Activated naive CD4-positive, alpha-beta T cell (primary cell): ENCODE data around the gene BMERB1.
"Not testable (repeated sequence)": the region's sequence is repeated elsewhere in the genome, so short reads cannot be mapped to it uniquely, and the experiment has no call there.

Experiments
- DNase-seq, 4 experiments: peaks; one replicate each; lab custom pipeline; 2025; lab: John Stamatoyannopoulos, UW

BMERB1 gene

DNA sequence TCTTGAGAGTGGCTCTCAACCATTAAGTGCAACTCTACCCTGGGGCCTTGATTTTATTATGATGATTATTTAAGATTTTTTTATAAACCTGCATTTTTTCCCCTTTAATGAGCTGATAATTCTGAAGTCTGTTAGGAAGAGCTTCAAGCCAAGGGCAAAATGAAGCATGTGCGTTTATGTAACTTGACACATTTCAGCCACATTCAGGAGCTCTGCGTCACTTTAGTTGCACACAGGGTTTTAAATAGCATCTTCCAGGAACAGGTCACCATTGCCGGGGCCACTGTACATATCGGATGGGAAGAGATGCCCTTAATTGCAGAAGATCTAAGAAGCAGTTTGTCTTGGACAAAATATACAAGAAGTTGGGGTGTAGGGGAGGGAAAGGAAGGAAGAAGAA, 89.6 kb downstream of the BMERB1 start:
- DNase-seq, result no peak

- no peak for DNase-seq
These were observed 90.6 kb downstream of the BMERB1 start for GRCh38 chr16:15524966-15525365.

GRCh38 chr16:15526097-15526496, 91.7 kb downstream of the BMERB1 start:
- DNase-seq, result no peak

DNA sequence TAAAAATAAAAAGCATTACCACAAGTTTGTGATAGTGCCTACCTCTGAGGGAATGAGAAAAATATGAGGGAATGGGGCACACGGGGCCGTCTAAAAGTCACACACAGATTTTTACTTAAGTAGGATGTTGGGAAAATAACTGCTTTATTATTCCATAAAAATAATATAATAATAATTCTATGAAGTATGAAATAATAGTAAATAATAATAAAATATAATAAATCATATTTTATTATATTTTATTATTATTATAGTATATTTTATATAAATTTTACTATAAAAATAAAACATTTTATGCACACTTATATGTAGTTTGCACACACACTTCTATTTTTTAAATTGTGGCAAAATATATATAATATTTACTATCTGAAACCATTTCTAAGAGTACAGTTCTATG, 92.3 kb downstream of the BMERB1 start:
- no peak for DNase-seq

DNA sequence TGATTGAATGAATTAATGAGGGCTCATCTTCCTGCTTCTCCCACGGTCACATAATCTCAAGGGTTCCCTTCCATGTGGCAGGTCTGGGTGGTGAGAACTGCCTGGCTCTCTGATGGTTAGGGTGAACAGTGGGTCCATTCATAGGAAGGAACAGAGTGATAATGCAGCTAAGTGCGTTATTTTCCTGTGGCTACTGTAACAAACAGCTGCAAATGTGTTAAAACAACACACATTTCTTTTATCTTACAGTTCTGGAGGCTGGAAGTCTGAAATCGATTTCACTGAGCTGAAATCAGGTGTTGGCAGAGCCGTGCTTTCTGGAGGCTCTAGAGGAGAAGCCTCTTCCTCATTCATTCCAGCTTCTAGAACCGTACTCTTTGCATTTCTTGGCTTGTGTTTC, 95.3 kb downstream of the BMERB1 start:
- no peak for DNase-seq

DNA sequence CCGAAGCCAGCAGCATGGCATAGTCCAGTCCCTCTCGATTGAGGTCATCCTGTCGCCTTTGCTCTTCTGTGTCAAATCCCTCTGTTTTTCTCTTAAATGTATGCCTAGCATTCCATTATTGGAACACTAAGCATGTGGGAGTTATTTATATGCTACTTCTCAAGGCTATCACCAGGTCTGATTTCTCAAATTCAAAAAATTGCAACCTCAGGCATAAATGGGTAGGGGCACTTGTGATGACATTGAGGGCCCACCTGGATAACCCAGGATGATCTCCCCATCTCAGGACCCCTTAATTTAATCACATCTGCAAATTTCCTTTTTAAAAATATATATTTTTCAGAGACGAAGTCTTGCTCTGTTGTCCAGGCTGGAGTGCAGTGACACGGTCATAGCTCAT, 95.7 kb downstream of the BMERB1 start:
- DNase-seq, result no peak

DNA sequence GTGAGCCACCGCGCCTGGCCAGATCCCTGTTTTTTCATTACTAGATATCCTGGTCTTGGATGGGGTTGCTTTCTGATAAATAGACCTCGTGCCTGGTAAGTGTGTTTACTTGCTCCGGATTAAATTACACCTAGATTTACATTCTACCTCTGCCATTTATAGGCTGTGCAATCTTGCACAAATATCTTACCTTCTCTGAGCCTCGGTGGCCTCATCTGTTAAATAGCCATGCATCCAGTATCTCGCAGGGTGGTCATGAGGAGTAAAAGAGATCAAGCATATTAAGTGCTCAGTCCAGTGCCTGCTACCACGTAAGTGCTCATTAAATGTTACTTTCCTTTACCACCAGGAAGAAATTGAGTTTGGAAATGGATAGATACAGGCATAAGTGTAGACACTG, 98.4 kb downstream of the BMERB1 start:
- no peak for DNase-seq

DNA sequence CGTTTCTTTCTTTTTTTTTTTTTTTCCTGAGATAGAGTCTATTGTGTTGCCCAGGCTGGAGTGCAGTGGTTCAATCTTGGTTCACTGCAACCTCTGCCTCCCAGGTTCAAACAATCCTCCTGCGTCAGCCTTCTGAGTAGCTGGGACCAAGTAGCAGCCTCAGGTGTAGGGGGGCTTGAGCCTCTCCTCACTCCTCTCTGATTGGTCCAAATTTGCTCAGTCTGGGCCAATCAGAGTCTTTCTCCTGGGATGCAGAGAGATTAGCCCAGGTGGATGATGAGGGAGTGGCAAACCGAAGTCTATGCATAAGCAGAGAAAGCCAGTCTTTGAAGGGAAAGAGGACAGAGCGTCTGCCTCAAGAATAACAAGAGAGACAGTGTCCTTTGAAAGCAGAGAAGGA, 99.0 kb downstream of the BMERB1 start:
- DNase-seq, result no peak

GRCh38 chr16:15535772-15536171, 101.4 kb downstream of the BMERB1 start:
- no peak for DNase-seq

- DNase-seq, result no peak
These were observed 102.5 kb downstream of the BMERB1 start for GRCh38 chr16:15536843-15537242.

GRCh38 chr16:15538507-15538906, 104.1 kb downstream of the BMERB1 start:
- no peak for DNase-seq

DNA sequence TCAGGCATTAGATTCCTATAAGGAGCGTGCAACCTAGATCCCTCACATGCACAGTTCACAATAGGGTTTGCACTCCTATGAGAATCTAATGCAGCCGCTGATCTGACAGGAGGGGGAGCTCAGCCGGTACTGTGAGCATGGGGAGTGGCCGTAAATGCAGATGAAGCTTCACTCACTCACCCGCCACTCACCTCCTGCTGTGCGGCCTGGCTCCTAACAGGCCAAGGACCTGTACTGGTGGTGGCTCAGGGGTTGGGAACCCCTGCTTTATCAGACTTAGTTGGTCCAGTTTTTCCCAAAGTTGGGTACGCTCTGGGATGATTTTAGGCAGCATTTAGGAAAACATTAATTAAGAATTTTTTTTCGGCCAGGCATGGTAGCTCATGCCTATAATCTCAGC, 104.8 kb downstream of the BMERB1 start:
- DNase-seq, result no peak

GRCh38 chr16:15542261-15542660, 107.9 kb downstream of the BMERB1 start:
- DNase-seq, result no peak

DNA sequence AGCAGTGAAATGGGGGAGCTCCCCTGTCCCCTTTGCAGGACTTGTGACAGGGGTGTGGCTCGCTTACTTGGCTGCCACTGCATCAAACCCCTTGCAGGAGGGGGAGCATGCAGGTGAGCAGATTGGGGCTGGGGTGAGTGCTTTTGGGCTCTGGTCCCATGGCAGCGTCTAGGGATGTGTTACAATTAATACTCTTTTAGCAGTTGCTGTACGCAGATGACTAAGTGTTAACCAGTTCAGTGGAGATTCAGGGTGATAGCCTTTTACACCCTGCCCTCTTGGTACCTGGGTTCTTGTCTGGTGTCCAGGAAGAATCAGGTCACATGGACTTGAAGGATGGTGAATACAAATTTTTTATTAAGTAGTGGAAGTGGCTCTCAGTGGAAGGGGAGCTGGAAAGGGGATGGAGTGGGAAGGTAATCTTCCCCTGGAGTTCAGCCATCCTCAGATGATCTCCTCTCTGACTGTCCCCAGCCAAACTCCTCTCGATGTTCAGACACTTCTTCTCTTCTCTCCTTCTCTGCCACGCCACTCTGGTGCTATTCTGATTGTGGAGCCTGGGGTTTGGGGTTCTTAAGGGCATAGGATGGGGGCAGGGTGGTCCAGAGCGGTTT, 108.5 kb downstream of the BMERB1 start:
- DNase-seq, result no peak

- DNase-seq, result no peak
These were observed 110.0 kb downstream of the BMERB1 start for GRCh38 chr16:15544405-15544804.

DNA sequence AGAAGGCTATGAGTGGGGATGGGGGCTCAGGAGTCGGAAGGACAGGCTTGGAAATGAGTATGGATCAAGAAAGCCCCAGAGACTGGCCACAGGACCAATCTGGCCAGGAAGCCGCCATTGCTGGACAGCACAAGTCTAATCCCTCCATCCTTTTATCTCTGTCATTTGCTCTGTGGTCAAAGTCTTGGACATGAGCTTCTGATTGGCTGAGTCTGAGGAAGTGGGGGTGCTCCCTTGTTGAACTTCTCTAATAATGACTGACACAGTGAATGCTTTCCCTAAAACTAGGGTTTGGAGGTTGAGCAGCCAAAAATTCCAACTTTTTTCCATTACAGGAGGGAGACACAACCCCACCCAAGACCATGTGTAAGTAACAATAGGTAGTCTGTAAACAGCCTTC, 111.2 kb downstream of the BMERB1 start:
- DNase-seq, result no peak

DNA sequence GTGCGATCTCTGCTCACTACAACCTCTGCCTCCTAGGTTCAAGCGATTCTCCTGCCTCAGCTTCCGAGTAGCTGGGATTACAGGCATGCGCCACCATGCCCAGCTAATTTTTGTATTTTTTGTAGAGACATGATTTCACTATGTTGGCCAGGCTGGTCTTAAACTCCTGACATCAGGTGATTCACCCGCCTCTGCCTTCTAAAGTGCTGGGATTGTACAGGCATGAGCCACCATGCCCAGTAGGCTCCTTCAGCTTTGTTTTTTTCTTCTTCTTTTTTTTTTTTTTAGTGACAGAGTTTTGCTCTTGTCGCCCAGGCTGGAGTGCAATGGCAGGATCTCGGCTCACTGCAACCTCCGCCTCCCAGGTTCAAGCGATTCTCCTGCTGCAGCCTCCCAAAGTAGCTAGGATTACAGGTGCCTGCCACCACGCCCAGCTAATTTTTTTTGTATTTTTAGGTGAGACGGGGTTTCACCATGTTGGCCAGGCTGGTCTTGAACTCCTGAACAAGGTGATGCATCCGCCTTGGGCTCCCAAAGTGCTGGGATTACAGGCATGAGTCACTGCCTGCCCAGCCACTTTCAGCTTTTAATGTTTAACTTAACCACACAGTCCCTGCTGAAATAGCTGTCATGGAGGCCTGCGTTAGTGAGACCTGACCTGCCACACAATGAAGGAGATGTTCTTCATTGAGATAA, 112.8 kb downstream of the BMERB1 start:
- DNase-seq, result not testable (repeated sequence)

DNA sequence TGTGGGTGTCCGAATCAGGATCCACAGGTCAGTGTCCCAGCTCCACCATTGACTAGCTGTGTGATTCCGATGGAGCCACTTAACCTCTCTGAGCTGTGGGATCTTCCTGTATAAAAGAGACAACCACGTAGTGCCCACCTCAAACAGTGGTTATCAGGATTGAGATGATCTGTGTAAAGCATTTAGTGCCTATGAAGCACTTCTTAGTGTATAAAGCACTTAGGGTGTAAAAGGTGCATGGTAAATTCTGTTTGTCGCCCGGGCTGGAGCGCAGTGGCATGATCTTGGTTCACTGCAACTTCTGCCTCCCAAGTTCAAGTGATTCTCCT, 113.3 kb downstream of the BMERB1 start:
- no peak for DNase-seq

DNA sequence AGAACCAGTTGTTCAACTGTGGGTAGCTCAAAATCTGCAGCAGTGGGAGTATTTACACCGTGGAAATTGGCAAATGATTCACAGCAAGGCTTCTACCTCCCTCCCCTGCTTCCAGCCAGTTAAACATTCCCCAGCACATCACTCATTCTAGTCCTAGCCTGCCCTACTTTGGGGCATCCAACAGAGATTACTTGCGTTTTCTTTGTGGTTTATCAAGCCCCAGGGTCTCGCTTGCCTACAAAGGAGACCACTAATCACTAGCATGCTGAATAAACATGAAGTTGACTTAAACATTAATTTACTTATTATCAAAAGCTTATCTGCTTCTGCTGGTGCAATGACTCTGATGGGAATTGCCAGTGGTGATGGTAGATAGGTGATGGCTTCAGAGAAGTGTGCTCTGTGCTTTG, 114.1 kb downstream of the BMERB1 start:
- DNase-seq, result no peak

- DNase-seq, result no peak
These were observed 118.1 kb downstream of the BMERB1 start for GRCh38 chr16:15552507-15552906.

- no peak for DNase-seq
These were observed 119.1 kb downstream of the BMERB1 start for GRCh38 chr16:15553313-15554088.

DNA sequence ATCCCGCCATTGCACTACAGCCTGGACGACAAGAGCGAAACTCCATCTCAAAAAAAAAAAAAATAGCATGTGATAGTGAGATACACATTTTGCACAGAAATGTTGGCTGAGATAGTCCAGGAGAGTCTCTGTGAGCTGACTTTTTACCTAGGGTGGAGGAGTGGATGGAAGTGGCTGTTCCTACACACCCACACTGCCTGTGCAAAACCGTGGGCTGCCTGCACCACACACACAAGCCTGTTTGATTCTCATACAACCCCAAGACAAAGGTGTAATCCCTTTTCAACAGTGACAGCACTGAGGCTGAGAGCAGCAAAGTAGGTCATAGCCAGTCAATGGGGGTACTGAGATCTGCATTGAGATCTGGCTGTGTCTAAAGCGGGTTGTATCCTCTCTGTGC, 121.7 kb downstream of the BMERB1 start:
- no peak for DNase-seq

DNA sequence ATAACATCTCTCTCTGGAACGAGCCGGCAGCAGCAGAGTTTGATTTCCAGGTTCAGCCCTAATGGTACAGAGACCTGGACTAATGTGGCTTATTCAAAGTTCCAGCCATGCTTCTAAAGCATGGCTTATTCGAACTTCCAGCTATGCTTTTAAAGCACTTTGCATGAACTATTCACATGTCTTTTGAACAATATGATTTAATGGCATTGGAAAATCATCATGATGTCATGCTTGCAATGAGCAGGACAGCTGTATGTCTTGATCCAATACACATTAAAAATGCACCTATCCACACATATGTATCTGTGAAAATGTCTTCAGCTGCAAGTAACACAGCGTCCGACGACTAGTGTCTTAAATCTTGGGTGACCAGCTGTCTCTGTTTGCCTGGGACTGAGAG, 122.9 kb downstream of the BMERB1 start:
- DNase-seq, result no peak
